SK-N-SH (cell line): ENCODE results near the gene KRTAP10-8. TPM values are rescaled to one million over a fixed set of nuclear protein-coding genes. Genes with fewer than 3 reads are reported as not detected.
"Not testable (repeated sequence)": the region's sequence is repeated elsewhere in the genome, so short reads cannot be mapped to it uniquely, and the experiment has no call there.

Source experiments
- CTCF ChIA-PET: fragments of 300-600, 350-600 bp; formaldehyde crosslinking; extraction: SDS; loops from one replicate; lab custom pipeline; 2021; lab: Yijun Ruan, JAX
- POLR2A ChIA-PET: fragments of 350-600 bp; sonication (Branson Sonifier 250); formaldehyde crosslinking; extraction: SDS; loops from one replicate; lab custom pipeline; 2020; ENCODE audit warnings: antibody characterized with exemption, inconsistent platforms; lab: Yijun Ruan, JAX
- DNase-seq: peaks from one replicate; pipeline ENCODE4 v3.0.0; 2012
- H2AFZ ChIP-seq: fragments of 200-600 bp; sonication (generic); 2 replicates; pipeline ENCODE4 v1.8.1; 2016; ENCODE audit warnings: antibody characterized with exemption, mild to moderate bottlenecking, low read depth
- H3F3A ChIP-seq: fragments of 200-600 bp; sonication (generic); replicated peaks from 2 replicates; pipeline ENCODE3; 2016; ENCODE audit warnings: antibody characterized with exemption, mild to moderate bottlenecking; ENCODE audit not compliant: insufficient read depth
- H3K27ac ChIP-seq, 2 experiments: fragments of 200-500 bp in 1 of 2; fragments of 200-600 bp in 1 of 2; sonication (Bioruptor generic) in 1 of 2; sonication (generic), shearing (Covaris generic) in 1 of 2; 2 replicates each; pipeline versions ENCODE4 v1.5.1 to v1.6.1; 2014 to 2016; ENCODE audit warnings: low read depth in 2 of 2, inconsistent platforms in 1 of 2, low read length in 1 of 2, mild to moderate bottlenecking in 1 of 2, mixed read lengths in 1 of 2
- H3K27me3 ChIP-seq: fragments of 200-600 bp; sonication (generic), shearing (Covaris generic); 2 replicates; pipeline ENCODE4 v1.6.1; 2016; ENCODE audit warnings: mixed run types; ENCODE audit not compliant: insufficient read depth
- H3K36me3 ChIP-seq, 2 experiments: fragments of 200-500 bp in 1 of 2; fragments of 200-600 bp in 1 of 2; sonication (Bioruptor generic) in 1 of 2; sonication (generic) in 1 of 2; replicated peaks in 1 of 2; 2 replicates each; pipeline versions ENCODE3 to v1.5.1; 2014 to 2016; ENCODE audit warnings: low read length in 1 of 2, mild to moderate bottlenecking in 1 of 2; ENCODE audit not compliant: insufficient read depth in 2 of 2, control insufficient read depth in 1 of 2
- H3K4me1 ChIP-seq, 2 experiments: fragments of 200-500 bp in 1 of 2; fragments of 200-600 bp in 1 of 2; sonication (Bioruptor generic) in 1 of 2; sonication (generic), shearing (Covaris generic) in 1 of 2; 2 replicates each; pipeline versions ENCODE4 v1.5.1 to v1.6.1; 2014 to 2016; ENCODE audit warnings: low read depth in 1 of 2, low read length in 1 of 2, mixed run types in 1 of 2; ENCODE audit not compliant: insufficient read depth in 2 of 2, control insufficient read depth in 1 of 2
- H3K4me2 ChIP-seq: fragments of 200-600 bp; sonication (generic), shearing (Covaris generic); 2 replicates; pipeline ENCODE4 v1.6.1; 2017; ENCODE audit warnings: mixed run types
- H3K4me3 ChIP-seq, 2 experiments: fragments of 200-500 bp in 1 of 2; fragments of 200-600 bp in 1 of 2; sonication (Bioruptor generic) in 1 of 2; sonication (generic), shearing (Covaris generic) in 1 of 2; 2 replicates each; pipeline versions ENCODE4 v1.5.1 to v1.8.1; 2014 to 2016; ENCODE audit warnings: low read depth in 2 of 2, inconsistent platforms in 1 of 2, low read length in 1 of 2, mild to moderate bottlenecking in 1 of 2, mixed read lengths in 1 of 2, moderate library complexity in 1 of 2
- H3K79me2 ChIP-seq: fragments of 200-600 bp; sonication (generic); 2 replicates; pipeline ENCODE4 v1.8.1; 2017; ENCODE audit warnings: mild to moderate bottlenecking; ENCODE audit not compliant: insufficient read depth
- H3K9ac ChIP-seq: fragments of 200-600 bp; sonication (generic); 2 replicates; pipeline ENCODE4 v1.6.1; 2017; ENCODE audit warnings: mixed run types
- H3K9me2 ChIP-seq: fragments of 200-600 bp; sonication (generic); 2 replicates; pipeline ENCODE4 v1.6.1; 2017; ENCODE audit warnings: mixed run types
- H3K9me3 ChIP-seq: fragments of 200-600 bp; sonication (generic); 2 replicates; pipeline ENCODE4 v1.6.1; 2017; ENCODE audit warnings: mixed run types, mild to moderate bottlenecking, moderate library complexity
- H4K20me1 ChIP-seq: fragments of 200-600 bp; sonication (generic); 2 replicates; pipeline ENCODE4 v1.6.1; 2017; ENCODE audit warnings: mild to moderate bottlenecking, mixed run types; ENCODE audit not compliant: insufficient read depth
- ELF1 ChIP-seq: IDR thresholded peaks from 2 replicates; pipeline ENCODE4 v1.4.0; 2012
- EP300 ChIP-seq, 2 experiments: IDR thresholded peaks; 2 replicates each; pipeline versions ENCODE4 v1.4.0 to v1.6.1; 2012; ENCODE audit warnings: borderline replicate concordance in 1 of 2, low read depth in 1 of 2, low read length in 1 of 2
- EZH2phosphoT487 ChIP-seq: fragments of 200-600 bp; sonication (generic); IDR thresholded peaks from 2 replicates; pipeline ENCODE4 v1.6.1; 2017; ENCODE audit warnings: low read depth, mixed run types, mild to moderate bottlenecking, antibody characterized with exemption, moderate library complexity, borderline replicate concordance
- FOSL2 ChIP-seq: IDR thresholded peaks from 2 replicates; pipeline ENCODE4 v1.4.0; 2012; ENCODE audit warnings: low read depth, mild to moderate bottlenecking, moderate library complexity, borderline replicate concordance
- FOXJ3 ChIP-seq: sonication (generic); formaldehyde crosslinking; IDR thresholded peaks from 2 replicates; pipeline ENCODE4 v1.5.1; 2020; ENCODE audit warnings: mild to moderate bottlenecking, missing genetic modification reagents
- GABPA ChIP-seq: IDR thresholded peaks from 2 replicates; pipeline ENCODE4 v1.4.0; 2012; ENCODE audit warnings: low read depth, mild to moderate bottlenecking
- JUND ChIP-seq: IDR thresholded peaks from 2 replicates; pipeline ENCODE4 v1.4.0; 2012
- MXI1 ChIP-seq: IDR thresholded peaks from 2 replicates; pipeline ENCODE4 v1.6.1; 2012; ENCODE audit warnings: mild to moderate bottlenecking, low read depth, low read length, improper control_type of control experiment
- RCOR1 ChIP-seq: fragments of 150-350 bp; IDR thresholded peaks from 2 replicates; pipeline ENCODE4 v1.6.1; 2017; ENCODE audit warnings: antibody characterized with exemption, low read length
- RFX5 ChIP-seq: IDR thresholded peaks from 2 replicates; pipeline ENCODE4 v1.6.1; 2012; ENCODE audit warnings: mild to moderate bottlenecking, improper control_type of control experiment, low read length
- RXRA ChIP-seq: IDR thresholded peaks from 2 replicates; pipeline ENCODE4 v1.4.0; 2012; ENCODE audit warnings: low read depth, mild to moderate bottlenecking, borderline replicate concordance
- TAF1 ChIP-seq: IDR thresholded peaks from 2 replicates; pipeline ENCODE4 v1.6.1; 2012; ENCODE audit warnings: low read depth, mild to moderate bottlenecking, low read length, moderate library complexity, borderline replicate concordance
- TCF12 ChIP-seq: IDR thresholded peaks from 2 replicates; pipeline ENCODE4 v1.4.0; 2012
- YY1 ChIP-seq: IDR thresholded peaks from 2 replicates; pipeline ENCODE4 v1.4.0; 2012; ENCODE audit warnings: low read depth, mild to moderate bottlenecking
- WGBS: methylation state at CpG from one replicate; pipeline ENCODE4 v1.1.6; 2017; ENCODE audit warnings: low lambda C conversion rate; 5-methylcytosine and 5-hydroxymethylcytosine counted together
- polyA plus RNA-seq, 3 experiments: library from polyadenylated mRNA; depleted of rRNA; stranded (reverse); fragments of >200 nt; gene quantifications; 2 replicates each; pipeline ENCODE4 v1.2.3, GENCODE V29; 2012
- TF ChIP-seq, protein P1 (sequence below): IDR thresholded peaks from 2 replicates; pipeline ENCODE4 v1.4.0; 2012; ENCODE audit warnings: low read depth, borderline replicate concordance
- TF ChIP-seq, protein P2 (sequence below): fragments of 200-600 bp; sonication (generic); IDR thresholded peaks from 2 replicates; pipeline ENCODE4 v1.6.1; 2017; ENCODE audit warnings: antibody characterized with exemption, mild to moderate bottlenecking, moderate library complexity

Gene KRTAP10-8
- polyA plus RNA-seq, 1 of the 3 experiments (the other 2 are of a cell fraction), result not detected

GRCh38 chr21:44599264-44600029 lies 12.4 kb upstream of the KRTAP10-8 start:
- Histone ChIP-seq H3F3A (no peaks in the 10 kb centered on the region), H3K4me3 (no peak overlapping the region), H3K9me3 (no peaks in the 10 kb centered on the region), H2AFZ (no peak overlapping the region), H3K36me3 (no peaks in the 10 kb centered on the region), H3K9ac (no peak overlapping the region), H3K79me2 (no peaks in the 10 kb centered on the region), H4K20me1 (no peaks in the 10 kb centered on the region), H3K27ac (no peak overlapping the region), H3K4me1 (no peaks in the 10 kb centered on the region; a peak in 1 of 4 replicates), H3K27me3 (peaks cover 12% of the 10 kb centered on the region; the same call in 1 of the 2 replicates), H3K4me2 (no peak overlapping the region), H3K9me2 (no peaks in the 10 kb centered on the region)
- TF ChIP-seq YY1, result no peak
- TF ChIP-seq EP300 (IDR thresholded peaks at IDR 0.05; ENCODE audit: borderline replicate concordance in 1 of 2, low read depth in 1 of 2, low read length in 1 of 2), result no peak
- TF ChIP-seq GABPA, result no peak
- no peak for TF ChIP-seq JUND
- no peak for TF ChIP-seq MXI1
- TF ChIP-seq EZH2phosphoT487, result no peak
- no peak for TF ChIP-seq FOSL2
- TF ChIP-seq, protein P1, sequence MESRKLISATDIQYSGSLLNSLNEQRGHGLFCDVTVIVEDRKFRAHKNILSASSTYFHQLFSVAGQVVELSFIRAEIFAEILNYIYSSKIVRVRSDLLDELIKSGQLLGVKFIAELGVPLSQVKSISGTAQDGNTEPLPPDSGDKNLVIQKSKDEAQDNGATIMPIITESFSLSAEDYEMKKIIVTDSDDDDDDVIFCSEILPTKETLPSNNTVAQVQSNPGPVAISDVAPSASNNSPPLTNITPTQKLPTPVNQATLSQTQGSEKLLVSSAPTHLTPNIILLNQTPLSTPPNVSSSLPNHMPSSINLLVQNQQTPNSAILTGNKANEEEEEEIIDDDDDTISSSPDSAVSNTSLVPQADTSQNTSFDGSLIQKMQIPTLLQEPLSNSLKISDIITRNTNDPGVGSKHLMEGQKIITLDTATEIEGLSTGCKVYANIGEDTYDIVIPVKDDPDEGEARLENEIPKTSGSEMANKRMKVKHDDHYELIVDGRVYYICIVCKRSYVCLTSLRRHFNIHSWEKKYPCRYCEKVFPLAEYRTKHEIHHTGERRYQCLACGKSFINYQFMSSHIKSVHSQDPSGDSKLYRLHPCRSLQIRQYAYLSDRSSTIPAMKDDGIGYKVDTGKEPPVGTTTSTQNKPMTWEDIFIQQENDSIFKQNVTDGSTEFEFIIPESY, result no peak
- TF ChIP-seq TAF1, result no peak
- no peak for TF ChIP-seq RXRA
- no peak for TF ChIP-seq RFX5
- no peak for TF ChIP-seq RCOR1
- TF ChIP-seq TCF12, result no peak
- TF ChIP-seq, protein P2, sequence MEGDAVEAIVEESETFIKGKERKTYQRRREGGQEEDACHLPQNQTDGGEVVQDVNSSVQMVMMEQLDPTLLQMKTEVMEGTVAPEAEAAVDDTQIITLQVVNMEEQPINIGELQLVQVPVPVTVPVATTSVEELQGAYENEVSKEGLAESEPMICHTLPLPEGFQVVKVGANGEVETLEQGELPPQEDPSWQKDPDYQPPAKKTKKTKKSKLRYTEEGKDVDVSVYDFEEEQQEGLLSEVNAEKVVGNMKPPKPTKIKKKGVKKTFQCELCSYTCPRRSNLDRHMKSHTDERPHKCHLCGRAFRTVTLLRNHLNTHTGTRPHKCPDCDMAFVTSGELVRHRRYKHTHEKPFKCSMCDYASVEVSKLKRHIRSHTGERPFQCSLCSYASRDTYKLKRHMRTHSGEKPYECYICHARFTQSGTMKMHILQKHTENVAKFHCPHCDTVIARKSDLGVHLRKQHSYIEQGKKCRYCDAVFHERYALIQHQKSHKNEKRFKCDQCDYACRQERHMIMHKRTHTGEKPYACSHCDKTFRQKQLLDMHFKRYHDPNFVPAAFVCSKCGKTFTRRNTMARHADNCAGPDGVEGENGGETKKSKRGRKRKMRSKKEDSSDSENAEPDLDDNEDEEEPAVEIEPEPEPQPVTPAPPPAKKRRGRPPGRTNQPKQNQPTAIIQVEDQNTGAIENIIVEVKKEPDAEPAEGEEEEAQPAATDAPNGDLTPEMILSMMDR, result no peak
- no peak for TF ChIP-seq ELF1
- TF ChIP-seq FOXJ3 (CRISPR knock-in tag), result no peak
- ChIA-PET POLR2A (no interaction called here), CTCF (no interaction called here)
- WGBS, result 61% methylated on average over 5 of the region's 8 CpGs
- DNase-seq, result no peak

DNA sequence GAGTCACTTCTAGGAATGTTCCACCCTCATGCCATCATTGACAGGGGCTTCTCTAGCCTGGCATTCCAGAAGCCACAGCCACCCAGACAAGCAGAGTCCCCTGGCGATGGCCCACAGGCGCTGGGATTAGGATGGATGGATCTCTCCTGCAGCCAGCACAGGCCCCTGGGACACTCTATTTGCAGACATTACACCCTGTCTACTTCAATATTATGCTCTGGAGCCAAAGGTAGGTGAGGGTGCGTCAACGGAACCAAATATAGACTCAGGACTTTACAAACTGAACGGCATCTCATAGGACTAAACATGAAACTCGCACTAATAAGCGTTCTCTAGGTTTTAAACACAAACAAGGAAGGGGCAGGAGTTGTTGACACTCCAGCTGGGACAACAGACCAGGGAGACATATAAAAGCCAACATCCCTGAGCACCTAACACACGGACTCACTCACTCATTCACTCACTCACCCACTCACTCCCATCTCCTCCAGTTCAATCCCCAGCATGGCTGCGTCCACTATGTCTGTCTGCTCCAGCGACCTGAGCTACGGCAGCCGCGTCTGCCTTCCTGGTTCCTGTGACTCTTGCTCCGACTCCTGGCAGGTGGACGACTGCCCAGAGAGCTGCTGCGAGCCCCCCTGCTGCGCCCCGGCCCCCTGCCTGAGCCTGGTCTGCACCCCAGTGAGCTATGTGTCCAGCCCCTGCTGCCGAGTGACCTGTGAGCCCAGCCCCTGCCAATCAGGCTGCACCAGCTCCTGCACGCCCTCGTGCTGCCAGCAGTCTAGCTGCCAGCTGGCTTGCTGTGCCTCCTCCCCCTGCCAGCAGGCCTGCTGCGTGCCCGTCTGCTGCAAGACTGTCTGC lies 11.5 kb upstream of the KRTAP10-8 start, which contains the start of gene KRTAP10-7:
Gene KRTAP10-7, plus strand, starts transcription at position 480 of the 861 bp plus-strand sequence. Its CDS starts 25 bp downstream, at position 505.
- H3K4me1 ChIP-seq, H3K36me3 ChIP-seq, H2AFZ ChIP-seq, CTCF ChIA-PET, POLR2A ChIA-PET, H3K9ac ChIP-seq, H3K4me3 ChIP-seq, H3K79me2 ChIP-seq, H4K20me1 ChIP-seq, H3K4me2 ChIP-seq, DNase-seq, H3K9me3 ChIP-seq, H3K9me2 ChIP-seq, H3F3A ChIP-seq, H3K27ac ChIP-seq: not testable (repeated sequence)
- peaks cover 10% of the 10 kb centered on the region; the same call in 1 of the 2 replicates for H3K27me3 ChIP-seq
- 31% methylated on average over 18 of the region's 23 CpGs for WGBS

DNA sequence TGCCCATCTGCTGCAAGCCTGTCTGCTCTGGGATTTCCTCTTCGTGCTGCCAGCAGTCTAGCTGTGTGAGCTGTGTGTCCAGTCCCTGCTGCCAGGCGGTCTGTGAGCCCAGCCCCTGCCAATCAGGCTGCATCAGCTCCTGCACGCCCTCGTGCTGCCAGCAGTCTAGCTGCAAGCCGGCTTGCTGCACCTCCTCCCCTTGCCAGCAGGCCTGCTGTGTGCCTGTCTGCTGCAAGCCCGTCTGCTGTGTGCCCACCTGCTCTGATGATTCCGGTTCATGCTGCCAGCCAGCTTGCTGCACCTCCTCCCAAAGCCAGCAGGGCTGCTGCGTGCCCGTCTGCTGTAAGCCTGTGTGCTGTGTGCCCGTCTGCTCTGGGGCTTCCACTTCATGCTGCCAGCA lies 10.8 kb upstream of the KRTAP10-8 start:
- H3K4me3 ChIP-seq, CTCF ChIA-PET, H4K20me1 ChIP-seq, H3K4me1 ChIP-seq, H3K9me3 ChIP-seq, H2AFZ ChIP-seq, H3K27ac ChIP-seq, H3K36me3 ChIP-seq, POLR2A ChIA-PET, H3K9ac ChIP-seq, DNase-seq, H3K79me2 ChIP-seq, H3K4me2 ChIP-seq, H3F3A ChIP-seq, H3K9me2 ChIP-seq: not testable (repeated sequence)
- 18% methylated on average over 6 of the region's 10 CpGs for WGBS
- peaks cover 10% of the 10 kb centered on the region; the same call in 1 of the 2 replicates for H3K27me3 ChIP-seq
